NCI-H82 treated with DMSO at 0.1 percent for 48 hours (cell line): Measurements from ENCODE around the gene KBTBD4.
A peak's percentile ranks its signal among the peaks of the same experiment; 100 is the strongest.

Experiments
- DNase-seq: peaks from one replicate; lab custom pipeline; 2025; ENCODE audit not compliant: unreplicated experiment; lab: John Stamatoyannopoulos, UW

KBTBD4 gene

GRCh38 chr11:47578524-47579494 lies at the start of gene KBTBD4, which contains the start of gene NDUFS3:
Gene KBTBD4 (minus strand): TSS chr11:47578970. CDS start chr11:47578951, 19 bp downstream.
Gene NDUFS3 (plus strand): TSS chr11:47579074. CDS start chr11:47579092, 18 bp downstream.
- DNase-seq, result peak; percentile 70

GRCh38 chr11:47628026-47628425 lies 49.3 kb upstream of the KBTBD4 start:
- DNase-seq, result no peak

GRCh38 chr11:47626234-47626633 lies 47.5 kb upstream of the KBTBD4 start:
- no peak for DNase-seq

- DNase-seq, result no peak
Observed at GRCh38 chr11:47620836-47621378, 42.1 kb upstream of the KBTBD4 start.

GRCh38 chr11:47617417-47617809 lies 38.6 kb upstream of the KBTBD4 start:
- no peak for DNase-seq

- peak; percentile 32 for DNase-seq
Observed at GRCh38 chr11:47616726-47617416, 38.1 kb upstream of the KBTBD4 start.

- no peak for DNase-seq
Observed at GRCh38 chr11:47615249-47615648, 36.5 kb upstream of the KBTBD4 start.

GRCh38 chr11:47611348-47611794 lies 32.6 kb upstream of the KBTBD4 start:
- DNase-seq, result no peak

- DNase-seq, result no peak
Observed at GRCh38 chr11:47609675-47610074, 30.9 kb upstream of the KBTBD4 start.

GRCh38 chr11:47607380-47607779 lies 28.6 kb upstream of the KBTBD4 start:
- DNase-seq, result no peak

GRCh38 chr11:47606731-47607130 lies 28.0 kb upstream of the KBTBD4 start:
- no peak for DNase-seq

GRCh38 chr11:47605921-47606320 lies 27.2 kb upstream of the KBTBD4 start:
- no peak for DNase-seq

GRCh38 chr11:47603295-47603694 lies 24.5 kb upstream of the KBTBD4 start:
- no peak for DNase-seq

GRCh38 chr11:47599902-47600301 lies 21.1 kb upstream of the KBTBD4 start:
- peak; percentile 69 for DNase-seq

GRCh38 chr11:47595967-47596366 lies 17.2 kb upstream of the KBTBD4 start:
- no peak for DNase-seq

- no peak for DNase-seq
Observed at GRCh38 chr11:47595029-47595428, 16.3 kb upstream of the KBTBD4 start.

- no peak for DNase-seq
Observed at GRCh38 chr11:47593934-47594855, 15.4 kb upstream of the KBTBD4 start, which contains the start of gene C1QTNF4. Gene C1QTNF4 (minus strand): TSS chr11:47594411. CDS start chr11:47590810, 3,601 bp downstream.

GRCh38 chr11:47593492-47593933 lies 14.7 kb upstream of the KBTBD4 start:
- no peak for DNase-seq

GRCh38 chr11:47592970-47593369 lies 14.2 kb upstream of the KBTBD4 start:
- DNase-seq, result no peak

- DNase-seq, result no peak
Observed at GRCh38 chr11:47592251-47592650, 13.5 kb upstream of the KBTBD4 start.
